Vagina (tissue), 2 donors: ENCODE results near the gene FTH1.

Experiments
- POLR2A ChIP-seq, 2 donors: fragments of 450-650 bp; IDR thresholded peaks; one replicate each; pipeline ENCODE4 v1.6.1; 2017; ENCODE audit warnings: antibody characterized with exemption in 2 of 2, mild to moderate bottlenecking in 2 of 2, moderate library complexity in 2 of 2
- TF ChIP-seq, protein P1 (sequence below), 3 experiments: fragments of 450-650 bp in 2 of 3; fragments of 200-600 bp in 1 of 3; sonication (generic) in 1 of 3; IDR thresholded peaks; one replicate each; pipeline ENCODE4 v1.5.1; 2017 to 2019; ENCODE audit warnings: antibody characterized with exemption in 3 of 3, mild to moderate bottlenecking in 2 of 3, moderate library complexity in 2 of 3

DNA sequence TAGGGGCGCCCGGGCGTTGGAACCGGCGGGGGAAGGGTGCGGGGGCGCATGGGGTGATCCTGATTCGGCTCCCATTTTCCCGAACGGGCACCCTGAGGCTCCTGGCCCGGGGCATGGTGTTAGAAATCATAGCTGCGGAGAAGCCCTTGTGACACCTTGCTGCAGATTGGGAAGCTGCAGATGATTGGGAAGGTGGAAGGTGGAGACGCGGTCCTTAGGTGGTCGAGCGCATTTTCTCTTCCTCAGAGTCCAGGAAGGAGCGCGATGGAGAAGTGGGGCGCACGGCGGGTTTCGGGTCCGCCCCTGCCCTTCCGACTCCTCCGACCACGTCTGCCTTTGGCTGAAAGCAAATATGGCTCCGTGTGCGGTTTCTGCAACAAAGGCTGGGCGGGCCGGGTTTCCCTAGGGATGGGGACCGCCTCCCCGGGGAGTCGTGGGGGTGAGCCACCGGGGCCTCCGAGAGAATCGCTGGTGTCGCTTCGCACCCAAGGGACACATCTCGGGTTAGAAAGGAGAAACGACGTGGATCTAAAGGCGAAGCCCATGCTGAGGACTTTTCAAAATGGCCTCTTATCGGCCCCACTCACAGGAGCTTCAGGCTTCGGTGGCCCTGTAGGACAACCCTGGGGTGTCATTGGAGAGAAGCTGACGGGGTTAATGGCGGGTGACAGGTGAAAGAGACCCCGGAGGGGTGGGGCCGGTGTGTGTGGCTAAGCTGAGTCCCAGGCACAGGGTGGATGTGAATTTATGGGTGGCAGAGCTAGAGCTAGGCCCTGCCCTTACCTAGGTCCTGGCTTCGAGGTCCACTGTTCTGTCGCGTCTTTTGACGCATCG is 707 bp upstream of the FTH1 start:
- TF ChIP-seq, protein P1, sequence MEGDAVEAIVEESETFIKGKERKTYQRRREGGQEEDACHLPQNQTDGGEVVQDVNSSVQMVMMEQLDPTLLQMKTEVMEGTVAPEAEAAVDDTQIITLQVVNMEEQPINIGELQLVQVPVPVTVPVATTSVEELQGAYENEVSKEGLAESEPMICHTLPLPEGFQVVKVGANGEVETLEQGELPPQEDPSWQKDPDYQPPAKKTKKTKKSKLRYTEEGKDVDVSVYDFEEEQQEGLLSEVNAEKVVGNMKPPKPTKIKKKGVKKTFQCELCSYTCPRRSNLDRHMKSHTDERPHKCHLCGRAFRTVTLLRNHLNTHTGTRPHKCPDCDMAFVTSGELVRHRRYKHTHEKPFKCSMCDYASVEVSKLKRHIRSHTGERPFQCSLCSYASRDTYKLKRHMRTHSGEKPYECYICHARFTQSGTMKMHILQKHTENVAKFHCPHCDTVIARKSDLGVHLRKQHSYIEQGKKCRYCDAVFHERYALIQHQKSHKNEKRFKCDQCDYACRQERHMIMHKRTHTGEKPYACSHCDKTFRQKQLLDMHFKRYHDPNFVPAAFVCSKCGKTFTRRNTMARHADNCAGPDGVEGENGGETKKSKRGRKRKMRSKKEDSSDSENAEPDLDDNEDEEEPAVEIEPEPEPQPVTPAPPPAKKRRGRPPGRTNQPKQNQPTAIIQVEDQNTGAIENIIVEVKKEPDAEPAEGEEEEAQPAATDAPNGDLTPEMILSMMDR (IDR thresholded peaks at IDR 0.05): no peak
- TF ChIP-seq POLR2A (IDR thresholded peaks at IDR 0.05): no peak
